Left ventricle myocardium inferior (tissue), 1 donor: ENCODE measurements around the gene GPC5. TPM values are rescaled to one million over a fixed set of nuclear protein-coding genes. Genes with fewer than 3 reads are reported as not detected.

Experiments
- DNase-seq: peaks from one replicate; pipeline ENCODE4 v3.0.0-alpha.2; 2020
- H3K27ac ChIP-seq: fragments of 200-600 bp; replicated peaks from 2 replicates; pipeline ENCODE4 v1.8.0; 2021
- H3K27me3 ChIP-seq: fragments of 200-600 bp; 2 replicates; pipeline ENCODE4 v1.8.0; 2021; ENCODE audit warnings: low read depth
- H3K36me3 ChIP-seq: fragments of 200-600 bp; 2 replicates; pipeline ENCODE4 v1.8.0; 2021
- H3K4me1 ChIP-seq: fragments of 200-600 bp; 2 replicates; pipeline ENCODE4 v1.8.0; 2021
- H3K4me3 ChIP-seq: fragments of 200-600 bp; 2 replicates; pipeline ENCODE4 v1.8.0; 2021; ENCODE audit warnings: mild to moderate bottlenecking, moderate library complexity
- H3K9me3 ChIP-seq: fragments of 200-600 bp; replicated peaks from 2 replicates; pipeline ENCODE4 v1.8.0; 2021
- intact Hi-C: fragments of 100-400 bp; cut with micrococcal nuclease; formaldehyde crosslinking; loops from one replicate; pipeline ENCODE4 v1.11.0; 2022
- total RNA-seq: library from RNA; stranded (reverse); fragmentation: NEBNext Ultra II Directional; extraction: Animal tissue kit (Norgen Biotek cat#: 25700); gene quantifications from one replicate; pipeline ENCODE4 v1.2.1, GENCODE V29; 2021
- TF ChIP-seq, protein P1 (sequence below): fragments of 200-600 bp; IDR thresholded peaks from 2 replicates; pipeline ENCODE4 v1.8.0; 2021; ENCODE audit warnings: antibody characterized with exemption, mild to moderate bottlenecking, borderline replicate concordance
- donor health status: DM: no; HTN: yes; CAD: no; lungs with severe emphysema.

Gene GPC5
- total RNA-seq, 1 donor from 2014 or later: 1.5 TPM

DNA sequence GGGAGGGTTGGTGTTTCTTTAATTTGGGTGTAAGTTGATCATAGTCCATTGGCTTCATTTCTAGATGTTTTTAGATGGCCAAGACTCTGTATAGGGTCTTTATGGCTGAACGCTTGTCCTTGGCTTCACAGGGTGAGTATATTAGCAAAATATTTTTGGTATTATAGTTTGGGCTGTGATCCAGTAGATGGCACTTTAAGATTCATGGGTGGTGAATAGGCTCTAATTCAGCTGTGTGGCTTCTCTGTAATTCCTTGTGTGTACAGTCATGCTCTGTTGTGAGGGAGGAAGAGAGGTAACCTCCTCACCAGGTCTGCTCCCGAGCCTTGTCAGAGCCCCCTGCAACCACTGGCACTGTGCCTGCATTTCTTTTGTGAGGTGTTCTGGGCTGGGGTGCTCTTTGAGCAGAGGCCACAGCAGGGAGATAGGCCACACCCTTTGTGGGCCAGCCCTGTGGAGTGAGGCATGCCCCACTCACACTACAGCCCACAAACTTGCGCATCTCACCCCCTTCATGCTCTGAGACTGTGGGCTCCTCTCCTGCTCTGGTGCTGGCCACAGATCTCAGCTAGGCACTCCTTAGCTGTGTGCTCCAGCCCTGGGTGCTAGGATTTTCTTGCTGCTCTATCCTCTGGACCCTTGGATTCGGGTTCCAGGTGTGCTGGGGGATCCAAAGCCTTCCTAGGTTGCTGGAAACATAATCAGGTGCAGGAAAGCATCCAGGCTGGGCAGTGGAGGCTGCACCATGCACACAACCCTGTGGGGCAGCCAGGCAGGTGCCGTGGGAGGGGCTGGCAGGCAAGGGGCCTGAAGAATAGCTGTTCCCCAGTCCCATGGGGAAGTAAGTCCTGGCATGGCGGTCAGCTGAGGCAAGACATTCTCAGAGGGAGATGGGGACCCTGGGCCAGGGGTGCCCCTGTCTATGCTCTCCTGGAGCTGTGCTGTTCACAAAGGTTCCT lies 193.9 kb downstream of the GPC5 start:
- Histone ChIP-seq H3K27me3 (no peaks in the 10 kb centered on the region), H3K9me3 (peaks cover 14% of the 10 kb centered on the region), H3K4me3 (no peak overlapping the region), H3K27ac (no peak overlapping the region), H3K36me3 (no peaks in the 10 kb centered on the region), H3K4me1 (no peaks in the 10 kb centered on the region)
- TF ChIP-seq, protein P1, sequence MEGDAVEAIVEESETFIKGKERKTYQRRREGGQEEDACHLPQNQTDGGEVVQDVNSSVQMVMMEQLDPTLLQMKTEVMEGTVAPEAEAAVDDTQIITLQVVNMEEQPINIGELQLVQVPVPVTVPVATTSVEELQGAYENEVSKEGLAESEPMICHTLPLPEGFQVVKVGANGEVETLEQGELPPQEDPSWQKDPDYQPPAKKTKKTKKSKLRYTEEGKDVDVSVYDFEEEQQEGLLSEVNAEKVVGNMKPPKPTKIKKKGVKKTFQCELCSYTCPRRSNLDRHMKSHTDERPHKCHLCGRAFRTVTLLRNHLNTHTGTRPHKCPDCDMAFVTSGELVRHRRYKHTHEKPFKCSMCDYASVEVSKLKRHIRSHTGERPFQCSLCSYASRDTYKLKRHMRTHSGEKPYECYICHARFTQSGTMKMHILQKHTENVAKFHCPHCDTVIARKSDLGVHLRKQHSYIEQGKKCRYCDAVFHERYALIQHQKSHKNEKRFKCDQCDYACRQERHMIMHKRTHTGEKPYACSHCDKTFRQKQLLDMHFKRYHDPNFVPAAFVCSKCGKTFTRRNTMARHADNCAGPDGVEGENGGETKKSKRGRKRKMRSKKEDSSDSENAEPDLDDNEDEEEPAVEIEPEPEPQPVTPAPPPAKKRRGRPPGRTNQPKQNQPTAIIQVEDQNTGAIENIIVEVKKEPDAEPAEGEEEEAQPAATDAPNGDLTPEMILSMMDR: no peak
- no peak for DNase-seq
- intact Hi-C loops: no loop called here

DNA sequence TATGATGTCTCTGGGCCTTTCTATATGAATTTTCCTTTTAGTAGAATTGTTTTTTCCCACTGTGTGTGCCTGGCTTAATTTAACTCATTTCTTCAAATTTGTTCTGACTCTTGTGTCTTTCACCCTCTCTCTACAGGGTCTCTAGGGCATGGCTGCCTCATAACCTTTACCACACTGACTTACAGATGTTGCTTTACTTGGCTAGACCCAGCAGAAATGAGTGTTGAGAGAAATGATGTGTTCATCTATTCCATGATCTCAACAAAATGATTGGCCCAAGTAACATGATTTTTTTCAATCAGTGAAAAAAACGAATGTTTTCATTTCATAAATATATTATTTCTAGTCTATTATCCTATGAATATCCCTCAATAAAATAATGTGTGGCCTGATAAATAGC lies 195.0 kb downstream of the GPC5 start:
- Histone ChIP-seq H3K27ac (no peak overlapping the region), H3K9me3 (peaks cover 14% of the 10 kb centered on the region), H3K4me1 (no peaks in the 10 kb centered on the region), H3K4me3 (no peak overlapping the region), H3K36me3 (no peaks in the 10 kb centered on the region), H3K27me3 (no peaks in the 10 kb centered on the region)
- intact Hi-C loops: no loop called here
- TF ChIP-seq, protein P1: no peak
- no peak for DNase-seq

DNA sequence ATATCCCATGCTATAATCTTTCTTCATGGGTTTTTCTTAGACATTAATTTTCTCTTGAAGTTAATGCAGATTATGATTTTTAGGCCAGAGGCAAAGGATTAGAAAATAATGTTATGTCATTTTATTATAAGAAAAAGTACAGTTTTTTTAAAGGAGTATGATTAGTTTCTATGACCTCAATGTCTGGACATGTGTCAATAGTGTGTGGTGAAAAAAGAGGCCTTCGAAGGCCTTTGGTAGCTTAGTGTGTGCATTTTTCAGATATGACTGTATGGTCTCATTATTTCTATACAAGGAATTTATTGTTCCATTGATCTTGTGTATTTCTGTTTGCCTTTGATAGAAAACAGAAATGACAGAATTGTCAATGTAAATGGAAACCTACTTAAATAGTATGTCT lies 195.6 kb downstream of the GPC5 start:
- TF ChIP-seq, protein P1: no peak
- Histone ChIP-seq H3K4me3 (no peak overlapping the region), H3K9me3 (peaks cover 14% of the 10 kb centered on the region), H3K36me3 (no peaks in the 10 kb centered on the region), H3K27me3 (no peaks in the 10 kb centered on the region), H3K27ac (no peak overlapping the region), H3K4me1 (no peaks in the 10 kb centered on the region)
- DNase-seq: no peak
- intact Hi-C loops: no loop called here

DNA sequence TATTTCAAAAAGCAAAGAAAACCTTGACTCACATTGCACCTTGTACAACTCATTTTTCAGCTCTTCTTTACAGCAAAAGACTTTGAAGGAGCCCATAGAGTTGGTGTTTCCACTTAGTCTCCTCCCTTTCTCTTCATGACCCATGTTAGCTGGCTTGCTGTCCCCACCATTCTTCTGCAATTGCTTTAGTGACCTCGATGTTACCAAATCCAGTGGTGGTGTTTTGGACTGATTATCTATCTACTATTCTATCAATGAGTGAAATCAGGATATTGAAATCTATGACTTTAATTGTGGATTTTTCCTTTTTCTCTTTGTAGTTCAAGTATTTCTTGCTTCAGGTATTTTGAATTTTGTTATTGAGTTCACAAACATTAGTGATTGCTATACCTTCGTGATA lies 197.3 kb downstream of the GPC5 start:
- Histone ChIP-seq H3K9me3 (peaks cover 14% of the 10 kb centered on the region), H3K27ac (no peak overlapping the region), H3K4me3 (no peak overlapping the region), H3K27me3 (no peaks in the 10 kb centered on the region), H3K36me3 (no peaks in the 10 kb centered on the region), H3K4me1 (no peaks in the 10 kb centered on the region)
- intact Hi-C loops: no loop called here
- no peak for DNase-seq
- TF ChIP-seq, protein P1: no peak

DNA sequence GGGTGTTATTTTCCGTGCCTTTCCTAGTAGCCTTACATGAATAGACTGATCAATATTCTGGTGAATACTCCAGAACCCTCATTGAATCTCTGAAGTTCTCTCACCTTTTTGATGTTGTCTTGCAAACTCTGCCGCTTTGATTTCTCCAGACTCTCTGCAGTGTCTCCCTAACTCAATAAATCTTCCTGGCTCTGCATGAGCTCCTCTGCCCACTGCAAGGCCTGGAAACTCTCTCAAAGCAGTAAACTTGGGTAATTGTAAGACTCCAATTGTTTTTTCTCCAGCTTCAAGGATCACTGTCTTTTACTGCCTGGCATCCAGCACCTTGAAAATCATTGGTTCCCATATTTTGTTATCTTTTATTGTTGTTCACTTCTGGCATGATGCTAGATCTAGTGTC lies 198.4 kb downstream of the GPC5 start:
- no peak overlapping the region for H3K27ac ChIP-seq
- H3K9me3 ChIP-seq: peaks cover 5% of the 10 kb centered on the region
- intact Hi-C loops: no loop called here
- TF ChIP-seq, protein P1: no peak
- no peaks in the 10 kb centered on the region for H3K4me1 ChIP-seq
- no peak for DNase-seq
- H3K36me3 ChIP-seq: no peaks in the 10 kb centered on the region
- no peaks in the 10 kb centered on the region for H3K27me3 ChIP-seq
- H3K4me3 ChIP-seq: no peak overlapping the region
